ENCODE data around the gene SYVN1.

SYVN1 gene

GRCh38 chr11:65095974-65096806, 38.1 kb downstream of the SYVN1 start, which contains the start of gene VPS51:
Gene VPS51, plus strand, starts transcription at chr11:65096214. Its CDS starts 37 bp downstream, at chr11:65096251.
- ChIA-PET POLR2A (interaction anchor here (0.6 to 1.6 kb wide), 7 partner anchors 11 to 261 kb away, joined by 3 to 8 read pairs (median 4); partner anchors contain the start of genes FAU, MRPL49 and TM7SF2), CTCF (interaction anchor here (1.5 to 7.7 kb wide), 4 partner anchors 14 to 84 kb away, joined by 7 to 169 read pairs (median 7); partner anchors contain the start of genes ARL2, TM7SF2 and ZNHIT2)
- H3K4me3 ChIP-seq (ENCODE audit: low read depth, low read length): peak within 1 kb of the TSS; percentile 76
- no peak for DNase-seq (ENCODE audit: low read depth, low spot score)
- TF ChIP-seq, protein P1, sequence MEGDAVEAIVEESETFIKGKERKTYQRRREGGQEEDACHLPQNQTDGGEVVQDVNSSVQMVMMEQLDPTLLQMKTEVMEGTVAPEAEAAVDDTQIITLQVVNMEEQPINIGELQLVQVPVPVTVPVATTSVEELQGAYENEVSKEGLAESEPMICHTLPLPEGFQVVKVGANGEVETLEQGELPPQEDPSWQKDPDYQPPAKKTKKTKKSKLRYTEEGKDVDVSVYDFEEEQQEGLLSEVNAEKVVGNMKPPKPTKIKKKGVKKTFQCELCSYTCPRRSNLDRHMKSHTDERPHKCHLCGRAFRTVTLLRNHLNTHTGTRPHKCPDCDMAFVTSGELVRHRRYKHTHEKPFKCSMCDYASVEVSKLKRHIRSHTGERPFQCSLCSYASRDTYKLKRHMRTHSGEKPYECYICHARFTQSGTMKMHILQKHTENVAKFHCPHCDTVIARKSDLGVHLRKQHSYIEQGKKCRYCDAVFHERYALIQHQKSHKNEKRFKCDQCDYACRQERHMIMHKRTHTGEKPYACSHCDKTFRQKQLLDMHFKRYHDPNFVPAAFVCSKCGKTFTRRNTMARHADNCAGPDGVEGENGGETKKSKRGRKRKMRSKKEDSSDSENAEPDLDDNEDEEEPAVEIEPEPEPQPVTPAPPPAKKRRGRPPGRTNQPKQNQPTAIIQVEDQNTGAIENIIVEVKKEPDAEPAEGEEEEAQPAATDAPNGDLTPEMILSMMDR (IDR thresholded peaks at IDR 0.05; ENCODE audit: insufficient read depth, low read length, missing control alignments): no peak

DNA sequence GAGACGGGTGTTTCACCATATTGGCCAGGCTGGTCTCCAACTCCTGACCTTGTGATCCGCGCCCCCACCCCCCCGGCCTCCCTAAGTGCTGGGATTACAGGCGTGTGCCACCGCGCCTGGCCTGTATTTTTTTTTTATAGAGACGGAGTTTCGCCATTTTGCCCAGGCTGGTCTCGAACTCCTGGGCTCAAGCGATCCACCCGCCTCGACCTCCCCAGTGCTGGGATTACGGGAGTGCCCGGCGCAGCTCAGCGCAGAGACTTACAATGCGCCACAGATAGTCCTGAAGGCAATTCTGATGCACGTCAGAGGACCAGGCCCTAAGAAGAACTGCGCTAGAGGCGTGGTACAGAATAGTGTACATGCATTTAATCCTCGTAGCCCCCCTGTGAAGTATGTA, 38.9 kb downstream of the SYVN1 start:
- ChIA-PET CTCF (interaction anchor here (1.1 to 7.7 kb wide), 6 partner anchors 10 to 248 kb away, joined by 3 to 169 read pairs (median 6); partner anchors contain the start of genes CDCA5 and TM7SF2), POLR2A (interaction anchor here (0.6 to 1.0 kb wide), 3 partner anchors 12 to 178 kb away, joined by 3 to 4 read pairs (median 3); partner anchors contain the start of genes ARL2, CDCA5 and ZFPL1)
- H3K4me3 ChIP-seq (ENCODE audit: low read depth, low read length): peak overlapping the region; percentile 76
- TF ChIP-seq, protein P1 (IDR thresholded peaks at IDR 0.05; ENCODE audit: insufficient read depth, low read length, missing control alignments): no peak
- no peak for DNase-seq (ENCODE audit: low read depth, low spot score)

DNA sequence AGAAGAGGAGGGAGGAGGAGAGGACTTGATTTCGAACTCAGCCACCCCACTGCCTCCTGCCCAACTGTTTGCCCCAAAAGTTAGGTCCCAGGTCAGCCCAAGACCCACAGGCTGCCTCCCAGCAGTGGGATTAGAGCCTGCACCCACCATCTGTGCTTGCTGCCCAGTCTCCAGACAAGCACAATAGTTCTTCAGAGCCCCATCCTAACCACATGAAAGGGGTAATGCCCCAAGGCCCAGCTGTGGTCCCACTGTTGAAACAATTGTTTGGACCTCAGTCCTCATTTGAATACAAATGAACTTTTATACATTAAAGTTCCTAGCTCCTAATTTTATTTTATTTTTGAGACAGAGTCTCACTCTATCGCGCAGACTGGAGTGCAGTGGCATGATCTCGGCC, 43.7 kb downstream of the SYVN1 start:
- TF ChIP-seq, protein P1 (IDR thresholded peaks at IDR 0.05; ENCODE audit: insufficient read depth, low read length, missing control alignments): no peak
- no peak for DNase-seq (ENCODE audit: low read depth, low spot score)
- H3K4me3 ChIP-seq (ENCODE audit: low read depth, low read length): no peak overlapping the region
- CTCF ChIA-PET: interaction anchor here (0.8 to 4.7 kb wide), 6 partner anchors 11 to 248 kb away, joined by 3 to 35 read pairs (median 4); partner anchors contain the start of genes TM7SF2 and ZNHIT2
- POLR2A ChIA-PET: interaction anchor here (0.6 to 0.7 kb wide), 2 partner anchors 27 to 758 kb away, joined by 3 read pairs; partner anchors contain the start of gene ZNHIT2

DNA sequence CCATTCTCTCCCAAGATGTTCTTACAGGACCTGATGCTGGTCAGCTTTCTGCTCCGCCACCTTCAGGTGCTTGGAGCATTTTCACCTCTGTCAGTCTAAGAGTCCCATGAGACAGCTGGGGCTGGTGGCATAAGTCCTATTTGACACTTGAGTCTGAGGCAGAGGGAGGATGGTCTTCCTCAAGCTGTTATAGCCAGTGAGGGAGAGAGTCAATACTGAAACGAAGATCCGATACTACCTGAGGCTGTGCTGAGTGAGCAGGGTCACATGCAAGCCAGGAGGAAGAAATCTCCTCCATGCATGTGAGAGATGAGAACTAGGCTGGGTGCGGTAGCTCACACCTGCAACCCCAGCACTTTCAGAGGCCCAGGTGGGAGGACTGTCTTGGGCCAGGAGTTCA, 44.7 kb downstream of the SYVN1 start:
- no peak for DNase-seq (ENCODE audit: low read depth, low spot score)
- TF ChIP-seq, protein P1 (IDR thresholded peaks at IDR 0.05; ENCODE audit: insufficient read depth, low read length, missing control alignments): no peak
- ChIA-PET CTCF (interaction anchor here (1.1 to 4.7 kb wide), 3 partner anchors 12 to 75 kb away, joined by 4 to 35 read pairs (median 5); partner anchors contain the start of gene TM7SF2), POLR2A (no interaction called here)
- no peak overlapping the region for H3K4me3 ChIP-seq (ENCODE audit: low read depth, low read length)

GRCh38 chr11:65087827-65088226, 46.5 kb downstream of the SYVN1 start:
- TF ChIP-seq, protein P1 (IDR thresholded peaks at IDR 0.05; ENCODE audit: insufficient read depth, low read length, missing control alignments): no peak

More at GRCh38 chr11:65087827-65088226, 46.5 kb downstream of the SYVN1 start:
- no peak overlapping the region for H3K4me3 ChIP-seq (ENCODE audit: low read depth, low read length)
- POLR2A ChIA-PET: no interaction called here
- no peak for DNase-seq (ENCODE audit: low read depth, low spot score)
- CTCF ChIA-PET: interaction anchor here (4.7 kb wide), 1 partner anchor 24 kb away, joined by 35 read pairs; the partner anchor contains the start of gene TM7SF2
